GM21515 (cell line): ENCODE results near the gene FAM98C.
"Not testable (repeated sequence)": the region's sequence is repeated elsewhere in the genome, so short reads cannot be mapped to it uniquely, and the experiment has no call there.

Source experiments
- ATAC-seq: cut with Tn5 transposase; IDR thresholded peaks from one replicate; pipeline ENCODE4 v1.9.1; 2021; ENCODE audit not compliant: unreplicated experiment

Gene FAM98C

DNA sequence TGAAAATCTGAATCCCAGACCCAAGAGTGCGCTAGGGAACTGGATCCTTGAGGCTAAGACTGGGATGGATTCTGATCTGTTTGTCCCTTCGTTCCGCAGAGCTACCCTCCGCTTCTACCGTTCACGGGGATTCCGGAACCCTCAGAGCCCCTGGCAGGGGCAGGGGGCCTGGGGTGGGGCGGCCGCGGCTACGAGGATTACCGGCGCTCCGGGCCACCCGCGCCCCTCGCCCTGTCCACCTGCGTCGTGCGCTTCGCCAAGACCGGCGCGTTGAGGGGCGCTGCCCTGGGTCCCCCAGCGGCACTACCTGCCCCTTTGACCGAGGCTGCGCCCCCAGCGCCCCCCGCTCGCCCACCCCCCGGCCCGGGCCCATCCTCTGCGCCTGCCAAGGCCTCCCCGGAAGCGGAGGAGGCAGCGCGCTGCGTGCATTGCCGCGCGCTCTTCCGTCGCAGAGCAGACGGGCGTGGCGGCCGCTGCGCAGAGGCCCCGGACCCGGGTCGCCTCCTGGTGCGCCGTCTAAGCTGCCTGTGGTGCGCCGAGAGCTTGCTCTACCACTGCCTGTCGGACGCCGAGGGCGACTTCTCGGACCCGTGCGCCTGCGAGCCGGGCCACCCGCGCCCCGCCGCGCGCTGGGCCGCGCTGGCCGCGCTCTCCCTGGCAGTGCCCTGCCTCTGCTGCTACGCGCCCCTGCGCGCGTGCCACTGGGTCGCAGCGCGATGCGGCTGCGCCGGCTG is 7.3 kb upstream of the FAM98C start:
- ATAC-seq = no peak

DNA sequence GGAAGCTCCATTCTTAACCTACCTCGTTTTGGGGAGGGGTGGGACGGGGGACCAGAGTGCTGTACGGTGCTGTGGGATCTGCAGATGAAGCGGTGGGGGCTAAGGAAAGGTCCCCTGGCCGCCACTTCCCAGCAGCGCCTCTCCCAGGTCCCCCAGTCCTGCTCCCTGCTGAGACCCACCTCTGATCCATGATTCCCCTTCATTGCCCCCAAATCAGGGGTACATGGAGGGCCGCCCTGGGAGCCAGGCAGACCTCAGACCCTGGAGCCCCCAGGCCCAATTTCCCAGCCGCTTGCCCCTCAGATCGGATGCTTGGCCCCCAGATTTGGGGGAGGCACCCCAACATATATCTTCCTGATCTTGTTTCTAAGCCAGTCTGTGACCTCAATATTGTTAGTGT is 3.8 kb upstream of the FAM98C start:
- ATAC-seq = no peak

DNA sequence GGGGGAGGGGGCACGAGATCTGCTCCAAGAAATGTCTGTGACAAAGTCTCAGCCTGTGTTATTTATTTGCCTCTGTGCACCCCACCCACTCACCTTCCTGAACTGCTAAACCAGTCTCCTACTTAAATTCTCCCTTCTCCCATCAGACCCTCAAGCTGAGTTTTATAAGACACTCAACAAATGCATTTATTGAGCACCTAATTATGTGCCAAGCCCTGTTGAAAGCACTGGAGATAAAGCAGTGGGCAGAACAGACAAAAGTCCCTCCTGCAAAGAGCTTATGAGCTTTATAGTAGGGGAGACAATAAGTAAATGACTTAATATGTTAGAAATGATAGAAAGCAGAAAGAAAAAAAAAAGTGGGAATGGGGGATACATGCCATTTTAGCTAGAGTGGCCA is 3.4 kb upstream of the FAM98C start:
- ATAC-seq = no peak

DNA sequence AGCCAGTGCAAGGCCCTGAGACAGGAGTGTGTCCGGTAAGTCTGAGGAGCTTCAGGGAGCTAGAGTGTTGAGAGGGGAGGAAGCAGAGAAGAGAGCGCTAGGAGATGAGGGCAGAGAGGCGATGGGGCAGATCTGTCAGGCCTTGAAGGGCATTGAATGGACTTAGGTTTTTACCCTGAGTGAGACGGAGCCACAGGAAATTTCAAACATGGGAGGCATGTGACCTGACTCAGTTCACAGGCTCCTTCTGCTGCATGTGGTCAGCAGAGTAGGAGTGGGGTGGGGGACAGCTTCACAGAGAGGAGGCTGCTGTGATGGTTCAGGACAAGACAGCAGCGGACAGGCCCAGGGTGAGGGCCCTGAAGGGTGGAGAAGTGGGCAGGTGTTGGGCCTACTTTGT is 2.5 kb upstream of the FAM98C start:
- no peak for ATAC-seq

DNA sequence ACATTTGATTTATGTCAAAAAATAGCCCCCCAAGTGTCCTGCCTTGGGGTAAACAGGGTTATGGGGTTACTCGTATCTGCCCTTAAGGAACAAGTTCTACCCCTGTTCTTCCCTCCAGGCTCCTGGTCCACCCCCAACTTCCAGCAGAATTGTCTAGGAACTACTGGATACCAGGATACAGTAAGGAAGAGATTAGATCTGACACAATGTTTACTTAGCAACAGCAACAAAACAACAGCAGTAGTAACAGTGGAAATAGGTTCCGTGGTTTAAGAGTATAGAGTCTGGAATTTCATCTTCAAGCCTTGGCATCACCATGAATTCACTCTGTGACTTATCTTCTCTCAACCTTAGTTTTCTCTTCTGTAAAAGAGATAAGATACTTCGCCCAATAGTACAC is 1.7 kb upstream of the FAM98C start:
- no peak for ATAC-seq

- peak; percentile 8 for ATAC-seq
These were observed 298 bp upstream of the FAM98C start for GRCh38 chr19:38402623-38402966.

GRCh38 chr19:38404858-38405257 is 2.0 kb downstream of the FAM98C start:
- no peak for ATAC-seq

DNA sequence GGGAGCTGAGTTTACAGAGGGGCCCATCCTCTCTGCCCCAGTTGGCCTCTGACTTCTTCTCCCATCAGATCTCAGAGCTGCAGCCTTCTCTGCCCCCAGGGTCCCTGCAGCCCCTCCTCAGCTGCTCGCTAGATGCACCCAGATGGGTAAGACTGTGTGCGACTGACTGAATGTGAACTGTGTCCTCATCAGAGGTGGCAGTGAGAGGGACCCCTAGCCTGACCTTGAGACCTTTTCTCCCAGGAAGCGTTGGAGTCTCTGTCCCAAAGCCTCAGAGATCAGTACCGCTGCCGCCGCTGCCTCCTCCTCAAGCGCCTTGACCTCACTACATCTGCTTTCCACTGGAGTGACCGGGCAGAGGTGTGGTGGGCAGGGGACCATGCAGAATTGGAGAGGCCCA is 2.4 kb downstream of the FAM98C start:
- ATAC-seq = no peak

- ATAC-seq = no peak
These were observed 6.8 kb downstream of the FAM98C start for GRCh38 chr19:38409631-38410133.

GRCh38 chr19:38410407-38410806 is 7.5 kb downstream of the FAM98C start:
- not testable (repeated sequence) for ATAC-seq

- no peak for ATAC-seq
These were observed 8.3 kb downstream of the FAM98C start for GRCh38 chr19:38411041-38411712.

GRCh38 chr19:38411898-38412297 is 9.0 kb downstream of the FAM98C start:
- ATAC-seq = not testable (repeated sequence)

- no peak for ATAC-seq
These were observed 9.6 kb downstream of the FAM98C start for GRCh38 chr19:38412491-38412890.

DNA sequence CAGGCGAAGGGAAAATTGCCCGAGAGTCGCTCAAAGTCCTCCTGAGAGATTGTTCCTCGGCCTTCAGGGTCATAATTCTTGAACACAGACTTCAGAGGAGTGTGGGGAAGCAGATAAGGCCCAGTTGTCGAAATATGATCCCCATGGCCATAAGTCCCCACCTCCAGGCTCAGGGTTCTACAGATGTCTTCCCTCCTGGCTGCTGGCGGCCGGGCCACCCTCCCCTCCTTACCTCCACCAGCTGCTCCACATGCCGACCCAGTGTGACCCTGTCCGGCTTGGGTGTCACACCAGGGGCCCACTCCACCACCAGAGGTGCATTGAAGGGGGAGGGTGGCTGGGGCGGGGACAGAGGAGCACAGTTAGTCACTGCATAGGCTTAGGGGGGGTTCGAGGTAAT is 10.1 kb downstream of the FAM98C start:
- no peak for ATAC-seq

GRCh38 chr19:38413416-38413815 is 10.5 kb downstream of the FAM98C start:
- ATAC-seq = no peak

DNA sequence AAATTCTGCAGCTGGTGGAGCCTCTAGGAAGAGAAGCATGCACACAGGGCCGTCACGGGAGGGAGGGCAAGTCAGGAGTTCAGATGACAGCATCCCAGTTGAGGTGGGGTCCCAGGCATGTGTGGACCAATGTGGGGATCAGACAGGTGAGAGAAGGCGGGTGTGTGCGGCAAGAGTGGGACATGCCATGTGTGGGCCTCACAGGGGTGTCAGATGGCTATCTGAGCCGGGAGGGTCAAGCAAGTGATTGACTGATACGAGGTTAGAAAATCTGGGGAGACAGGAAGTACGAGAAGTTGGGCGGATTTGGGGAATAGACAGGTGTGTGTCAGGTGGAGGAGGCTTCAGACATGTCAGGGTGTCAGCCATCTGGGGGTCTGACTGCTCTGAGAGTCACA is 14.3 kb downstream of the FAM98C start:
- no peak for ATAC-seq

DNA sequence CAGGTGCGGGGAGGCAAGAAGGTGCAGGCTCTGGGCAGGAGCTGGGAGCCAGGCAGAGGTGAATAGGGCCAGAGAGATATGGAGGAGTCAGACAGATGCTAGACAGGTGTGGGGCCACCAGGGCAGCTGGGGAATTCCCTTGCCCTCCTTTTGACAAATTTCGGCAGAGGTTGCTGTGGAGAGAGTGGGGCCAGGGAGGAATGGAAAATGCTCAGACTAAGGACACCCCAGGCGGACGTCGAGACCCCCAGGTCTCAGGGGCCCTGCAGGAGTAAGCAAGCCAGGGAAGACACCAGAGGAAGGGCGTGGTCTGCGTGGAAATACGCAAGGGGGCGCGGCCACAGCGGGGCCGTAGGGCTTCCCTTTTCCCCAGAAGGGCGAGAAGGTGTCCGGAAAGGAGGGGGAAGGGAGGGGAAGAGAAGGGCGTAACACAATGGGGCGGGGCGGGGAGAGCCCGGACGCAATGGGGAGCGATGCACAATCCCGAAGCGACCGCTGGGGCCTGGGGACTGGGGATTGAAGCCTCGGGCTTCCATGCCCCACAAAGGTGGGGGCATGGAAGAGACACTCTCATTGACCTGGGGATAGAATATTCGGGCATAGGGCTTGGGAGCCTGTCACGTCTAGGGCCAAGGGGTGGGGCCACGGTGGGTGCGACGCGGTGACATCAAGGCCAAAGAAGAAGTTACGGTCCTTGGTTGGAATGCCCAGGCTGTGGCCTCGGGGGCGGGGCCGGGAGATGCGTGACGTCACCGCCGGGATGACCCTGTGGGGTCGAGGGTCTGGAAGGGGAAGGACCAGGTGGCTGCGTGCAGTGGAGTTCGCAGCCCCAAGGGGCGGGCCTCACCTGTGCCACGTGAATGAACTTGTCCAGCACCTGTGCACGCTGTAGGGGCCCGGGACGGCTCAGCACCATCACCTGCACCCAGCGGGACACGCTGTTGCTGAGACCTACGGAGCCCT is 14.9 kb downstream of the FAM98C start:
- ATAC-seq = no peak

GRCh38 chr19:38420935-38421334 is 18.0 kb downstream of the FAM98C start:
- ATAC-seq = no peak

GRCh38 chr19:38421856-38422255 is 19.0 kb downstream of the FAM98C start:
- ATAC-seq = no peak

DNA sequence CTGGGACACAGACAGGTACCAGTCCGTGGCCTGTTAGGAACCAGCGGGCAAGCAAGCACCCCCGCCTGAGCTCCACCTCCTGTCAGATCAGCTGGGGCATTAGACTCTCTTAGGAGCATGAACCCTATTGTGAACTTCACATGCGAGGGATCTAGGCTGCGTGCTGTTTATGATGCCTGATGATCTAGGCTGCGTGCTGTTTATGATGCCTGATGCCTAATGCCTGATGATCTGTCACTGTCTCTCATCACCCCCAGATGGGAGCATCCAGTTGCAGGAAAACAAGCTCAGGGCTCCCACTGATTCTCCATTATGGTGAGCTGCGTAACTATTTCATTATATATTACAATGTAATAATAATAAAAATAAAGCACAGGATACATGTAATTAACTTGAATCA is 19.5 kb downstream of the FAM98C start:
- no peak for ATAC-seq

DNA sequence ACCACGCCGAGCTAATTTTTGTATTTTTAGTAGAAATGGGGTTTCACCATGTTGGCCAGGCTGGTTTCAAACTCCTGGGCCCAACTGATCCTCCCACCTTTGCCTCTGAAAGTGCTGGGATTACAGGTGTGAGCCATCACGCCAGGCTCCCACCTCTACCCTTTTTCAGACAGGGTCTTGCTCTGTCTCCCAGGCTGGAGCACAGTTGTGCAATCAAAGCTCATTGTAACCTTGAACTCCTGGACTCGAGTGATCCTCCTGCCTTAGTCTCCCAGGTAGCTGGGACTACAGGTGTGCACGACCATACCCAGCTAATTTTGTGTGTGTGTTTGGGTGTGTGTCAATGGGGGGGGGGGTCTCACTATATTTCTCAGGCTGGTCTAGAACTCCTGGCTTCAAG is 21.4 kb downstream of the FAM98C start:
- ATAC-seq = no peak
